GM21619 (cell line): Measurements from ENCODE around the gene CBX4.
"Not testable (repeated sequence)": the region's sequence is repeated elsewhere in the genome, so short reads cannot be mapped to it uniquely, and the experiment has no call there.

Experiments used
- ATAC-seq: cut with Tn5 transposase; IDR thresholded peaks from one replicate; pipeline ENCODE4 v1.9.1; 2021; ENCODE audit not compliant: unreplicated experiment

CBX4 gene

GRCh38 chr17:79861413-79862216, 22.4 kb upstream of the CBX4 start:
- ATAC-seq = no peak

GRCh38 chr17:79859676-79860615, 20.7 kb upstream of the CBX4 start:
- no peak for ATAC-seq

GRCh38 chr17:79857095-79857494, 17.9 kb upstream of the CBX4 start:
- ATAC-seq = no peak

- ATAC-seq = no peak
Measured at GRCh38 chr17:79855331-79856124, 16.3 kb upstream of the CBX4 start.

GRCh38 chr17:79854080-79855060, 15.1 kb upstream of the CBX4 start:
- ATAC-seq = no peak

GRCh38 chr17:79853168-79853567, 13.9 kb upstream of the CBX4 start:
- not testable (repeated sequence) for ATAC-seq

GRCh38 chr17:79852748-79853147, 13.5 kb upstream of the CBX4 start:
- ATAC-seq = no peak

GRCh38 chr17:79851461-79851817, 12.2 kb upstream of the CBX4 start:
- no peak for ATAC-seq

GRCh38 chr17:79850571-79851460, 11.6 kb upstream of the CBX4 start:
- ATAC-seq = no peak

- no peak for ATAC-seq
Measured at GRCh38 chr17:79849953-79850352, 10.7 kb upstream of the CBX4 start.

GRCh38 chr17:79848370-79848766, 9.1 kb upstream of the CBX4 start:
- ATAC-seq = no peak

GRCh38 chr17:79847698-79848369, 8.6 kb upstream of the CBX4 start:
- ATAC-seq = no peak

- ATAC-seq = no peak
Measured at GRCh38 chr17:79845601-79845949, 6.3 kb upstream of the CBX4 start.

- ATAC-seq = no peak
Measured at GRCh38 chr17:79844869-79845600, 5.8 kb upstream of the CBX4 start.

GRCh38 chr17:79843816-79844800, 4.9 kb upstream of the CBX4 start:
- ATAC-seq = no peak

- no peak for ATAC-seq
Measured at GRCh38 chr17:79843474-79843815, 4.2 kb upstream of the CBX4 start.
